GM19238 (cell line): ENCODE results near the gene CHRNA4.
"Not testable (repeated sequence)": the region's sequence is repeated elsewhere in the genome, so short reads cannot be mapped to it uniquely, and the experiment has no call there.

ENCODE experiments used
- DNase-seq: peaks from one replicate; pipeline ENCODE4 v3.0.0; 2011; ENCODE audit warnings: low spot score; ENCODE audit not compliant: insufficient read length

The CHRNA4 gene

GRCh38 chr20:63350196-63350595, 11.0 kb downstream of the CHRNA4 start:
- DNase-seq = no peak

- no peak for DNase-seq
Observed at GRCh38 chr20:63349516-63349895, 11.6 kb downstream of the CHRNA4 start.

- no peak for DNase-seq
Observed at GRCh38 chr20:63348828-63349515, 12.2 kb downstream of the CHRNA4 start.

- no peak for DNase-seq
Observed at GRCh38 chr20:63347950-63348827, 13.0 kb downstream of the CHRNA4 start.

- DNase-seq = no peak
Observed at GRCh38 chr20:63347081-63347741, 13.9 kb downstream of the CHRNA4 start.

GRCh38 chr20:63346131-63347080, 14.7 kb downstream of the CHRNA4 start:
- no peak for DNase-seq

GRCh38 chr20:63345328-63346100, 15.6 kb downstream of the CHRNA4 start:
- DNase-seq = no peak

GRCh38 chr20:63344616-63345327, 16.4 kb downstream of the CHRNA4 start:
- DNase-seq = no peak

- DNase-seq = no peak
Observed at GRCh38 chr20:63343460-63344445, 17.4 kb downstream of the CHRNA4 start.

GRCh38 chr20:63342561-63343459, 18.3 kb downstream of the CHRNA4 start:
- DNase-seq = no peak

GRCh38 chr20:63340158-63340688, 20.9 kb downstream of the CHRNA4 start:
- DNase-seq = not testable (repeated sequence)

GRCh38 chr20:63339154-63340094, 21.7 kb downstream of the CHRNA4 start:
- DNase-seq = not testable (repeated sequence)

GRCh38 chr20:63337786-63338420, 23.2 kb downstream of the CHRNA4 start:
- DNase-seq = no peak

- no peak for DNase-seq
Observed at GRCh38 chr20:63336232-63336752, 24.9 kb downstream of the CHRNA4 start.

- no peak for DNase-seq
Observed at GRCh38 chr20:63335711-63336110, 25.4 kb downstream of the CHRNA4 start.
